Natural killer cell (primary cell): ENCODE results near the gene SP3. TPM values are rescaled to one million over a fixed set of nuclear protein-coding genes. Genes with fewer than 3 reads are reported as not detected.
A peak's percentile ranks its signal among the peaks of the same experiment; 100 is the strongest.

ENCODE experiments used
- ATAC-seq, 3 donors: fragments of 150-1000 bp in 2 of 3; fragments of 200-7000 bp in 1 of 3; cut with Tn5 transposase; 1 replicate in 1 of 3; 2 replicates in 2 of 3; pipeline ENCODE4 v1.10.0; 2021; ENCODE audit warnings: mild to moderate bottlenecking in 2 of 3, moderate library complexity in 2 of 3
- DNase-seq, 2 donors: peaks; one replicate each; pipeline versions ENCODE4 v3.0.0 to v3.0.0-alpha.2; 2013 to 2021; ENCODE audit warnings: mixed read lengths in 1 of 2
- H3K27ac ChIP-seq: one replicate; pipeline ENCODE4 v1.5.1; 2013; ENCODE audit warnings: mild to moderate bottlenecking, low read length
- H3K27me3 ChIP-seq: one replicate; pipeline ENCODE4 v1.6.1; 2013; ENCODE audit warnings: low read length; ENCODE audit not compliant: control insufficient read depth, insufficient read depth
- H3K36me3 ChIP-seq: one replicate; pipeline ENCODE4 v1.6.1; 2013; ENCODE audit warnings: low read length; ENCODE audit not compliant: control insufficient read depth, insufficient read depth
- H3K4me1 ChIP-seq: one replicate; pipeline ENCODE4 v1.6.1; 2013; ENCODE audit warnings: low read length; ENCODE audit not compliant: control insufficient read depth, insufficient read depth
- H3K4me3 ChIP-seq: one replicate; pipeline ENCODE4 v1.5.1; 2013; ENCODE audit warnings: low read length
- H3K9me3 ChIP-seq: one replicate; pipeline ENCODE4 v1.6.1; 2013; ENCODE audit warnings: low read length; ENCODE audit not compliant: control insufficient read depth, insufficient read depth
- H3K27ac Mint-ChIP-seq, 2 donors: one replicate each; pipeline ENCODE4 v1.8.0; 2022; ENCODE audit warnings: mild to moderate bottlenecking in 2 of 2, mixed read lengths in 2 of 2, moderate library complexity in 1 of 2
- H3K27me3 Mint-ChIP-seq, 2 donors: one replicate each; pipeline ENCODE4 v1.8.0; 2022; ENCODE audit warnings: low read depth in 2 of 2, mixed read lengths in 2 of 2
- H3K36me3 Mint-ChIP-seq: one replicate; pipeline ENCODE4 v1.8.0; 2022; ENCODE audit warnings: mixed read lengths
- H3K4me1 Mint-ChIP-seq, 2 donors: one replicate each; pipeline ENCODE4 v1.8.0; 2022; ENCODE audit warnings: mixed read lengths in 2 of 2
- H3K4me3 Mint-ChIP-seq: one replicate; pipeline ENCODE4 v1.8.0; 2022; ENCODE audit warnings: mild to moderate bottlenecking, moderate library complexity, mixed read lengths
- H3K9me3 Mint-ChIP-seq, 2 donors: one replicate each; pipeline ENCODE4 v1.8.0; 2022; ENCODE audit warnings: mixed read lengths in 2 of 2
- CTCF ChIP-seq: fragments of 200-600 bp; IDR thresholded peaks from one replicate; pipeline ENCODE4 v1.8.0; 2022; ENCODE audit warnings: antibody characterized with exemption
- WGBS: methylation state at CpG from one replicate; pipeline ENCODE4 v1.1.7; 2013; ENCODE audit warnings: missing lambda C conversion rate; ENCODE audit not compliant: insufficient coverage; 5-methylcytosine and 5-hydroxymethylcytosine counted together
- intact Hi-C: fragments of 100-400 bp; cut with micrococcal nuclease; formaldehyde crosslinking; loops from one replicate; pipeline ENCODE4 v1.14.2; 2022
- total RNA-seq, 4 donors: library from RNA; stranded (reverse); fragments of 120-200 nt in 1 of 4; gene quantifications; one replicate each; pipeline versions ENCODE4 v1.2.3 to v1.2.4, GENCODE V29; 2013 to 2022

Gene SP3
- total RNA-seq, 3 donors from 2014 or later (not counting 1 experiment from before 2014, with no cell fraction given): 179 to 200 (median 188) TPM

- peaks cover 78 to 80% of the 10 kb centered on the region in 2 donors for H3K4me1 Mint-ChIP-seq
- Histone ChIP-seq H3K4me3 (no peak overlapping the region), H3K36me3 (peaks cover 13% of the 10 kb centered on the region), H3K4me1 (peaks cover 17% of the 10 kb centered on the region), H3K27me3 (no peaks in the 10 kb centered on the region), H3K27ac (no peak overlapping the region), H3K9me3 (no peaks in the 10 kb centered on the region)
- TF ChIP-seq CTCF: no peak
- peak overlapping the region in 1 of 2 donors; percentile 67 for H3K27ac Mint-ChIP-seq
- no peaks in the 10 kb centered on the region for H3K27me3 Mint-ChIP-seq
- no peaks in the 10 kb centered on the region for H3K36me3 Mint-ChIP-seq
- ATAC-seq (no peak), DNase-seq (no peak)
- intact Hi-C loops: no loop called here
- H3K4me3 Mint-ChIP-seq: peak overlapping the region; percentile 35
- H3K9me3 Mint-ChIP-seq: no peaks in the 10 kb centered on the region
These were observed 16.3 kb downstream of the SP3 start for GRCh38 chr2:173948842-173949241.

GRCh38 chr2:173948198-173948597, 17.0 kb downstream of the SP3 start:
- peaks cover 78 to 80% of the 10 kb centered on the region in 2 donors for H3K4me1 Mint-ChIP-seq
- 100% methylated on average over 1 of the region's 2 CpGs for WGBS
- Histone ChIP-seq H3K36me3 (peaks cover 7% of the 10 kb centered on the region), H3K4me3 (no peak overlapping the region), H3K9me3 (no peaks in the 10 kb centered on the region), H3K27ac (no peak overlapping the region), H3K4me1 (peaks cover 13% of the 10 kb centered on the region), H3K27me3 (no peaks in the 10 kb centered on the region)
- TF ChIP-seq CTCF: no peak
- intact Hi-C loops: no loop called here
- H3K36me3 Mint-ChIP-seq: no peaks in the 10 kb centered on the region
- no peak for DNase-seq
- no peaks in the 10 kb centered on the region for H3K27me3 Mint-ChIP-seq
- peak overlapping the region; percentile 24 to 56 for H3K27ac Mint-ChIP-seq
- no peaks in the 10 kb centered on the region for H3K9me3 Mint-ChIP-seq
- H3K4me3 Mint-ChIP-seq: no peak overlapping the region
- ATAC-seq: no peak

GRCh38 chr2:173947131-173947530, 18.0 kb downstream of the SP3 start:
- TF ChIP-seq CTCF: no peak
- Mint-ChIP-seq H3K27ac (peak overlapping the region; percentile 24 to 56), H3K4me1 (peaks cover 76 to 79% of the 10 kb centered on the region in 2 donors), H3K4me3 (peak overlapping the region; percentile 19), H3K36me3 (no peaks in the 10 kb centered on the region), H3K27me3 (no peaks in the 10 kb centered on the region), H3K9me3 (no peaks in the 10 kb centered on the region)
- Histone ChIP-seq H3K9me3 (no peaks in the 10 kb centered on the region), H3K4me1 (peaks cover 13% of the 10 kb centered on the region), H3K4me3 (no peak overlapping the region), H3K36me3 (no peaks in the 10 kb centered on the region), H3K27me3 (no peaks in the 10 kb centered on the region), H3K27ac (no peak overlapping the region)
- DNase-seq (no peak), ATAC-seq (no peak)
- intact Hi-C loops: no loop called here
- WGBS: 88% methylated on average over 3 of the region's 3 CpGs

GRCh38 chr2:173943738-173944137, 21.4 kb downstream of the SP3 start:
- H3K9me3 Mint-ChIP-seq: no peaks in the 10 kb centered on the region
- Histone ChIP-seq H3K9me3 (no peaks in the 10 kb centered on the region), H3K4me1 (peaks cover 25% of the 10 kb centered on the region), H3K27me3 (no peaks in the 10 kb centered on the region), H3K36me3 (peaks cover 2% of the 10 kb centered on the region), H3K27ac (no peak overlapping the region), H3K4me3 (no peak overlapping the region)
- no peaks in the 10 kb centered on the region for H3K36me3 Mint-ChIP-seq
- no peaks in the 10 kb centered on the region for H3K27me3 Mint-ChIP-seq
- no peak for DNase-seq
- ATAC-seq: peak in 1 of 3 donors; percentile 14
- intact Hi-C loops: loop anchor here (2.0 kb wide), 1 partner anchor 19 kb away; no protein-coding TSS in a partner anchor
- 100% methylated on average over 2 of the region's 3 CpGs for WGBS
- H3K27ac Mint-ChIP-seq: peak overlapping the region in 1 of 2 donors; percentile 78
- peak overlapping the region; percentile 14 for H3K4me3 Mint-ChIP-seq
- H3K4me1 Mint-ChIP-seq: peaks cover 74 to 77% of the 10 kb centered on the region in 2 donors
- no peak for TF ChIP-seq CTCF
